H1 (cell line): ENCODE results near the gene TEX38. TPM values are rescaled to one million over a fixed set of nuclear protein-coding genes. Genes with fewer than 3 reads are reported as not detected.

Experiments
- CTCF ChIA-PET: fragments of 300-600 bp; sonication (Branson Sonifier 250); formaldehyde crosslinking; loops from one replicate; lab custom pipeline; 2021; ENCODE audit not compliant: partially characterized antibody; lab: Charles Lee
- POLR2A ChIA-PET: fragments of 300-600 bp; sonication (Branson Sonifier 250); formaldehyde crosslinking; loops from one replicate; lab custom pipeline; 2021; ENCODE audit warnings: inconsistent platforms; ENCODE audit not compliant: partially characterized antibody; lab: Charles Lee
- DNase-seq, 2 experiments: peaks; one replicate each; pipeline versions ENCODE4 v3.0.0 to v3.0.0-alpha.2; 2010 to 2022; ENCODE audit warnings: low spot score in 2 of 2, low read depth in 1 of 2, mixed read lengths in 1 of 2
- FAIRE-seq: peaks from 2 replicates; lab custom pipeline; 2011; peaks lifted over from hg19 to GRCh38; lab: Jason Lieb, UNC
- H2AFZ ChIP-seq: 2 replicates; pipeline ENCODE4 v1.8.1; 2012; ENCODE audit warnings: low read length, inconsistent platforms
- H2AK5ac ChIP-seq: 2 replicates; pipeline ENCODE4 v1.6.1; 2013; ENCODE audit warnings: low read depth, low read length
- H2BK120ac ChIP-seq: replicated peaks from 2 replicates; pipeline ENCODE3; 2013; ENCODE audit warnings: low read depth, low read length, inconsistent platforms
- H2BK12ac ChIP-seq: 2 replicates; pipeline ENCODE4 v1.6.1; 2013; ENCODE audit warnings: low read depth, low read length
- H2BK15ac ChIP-seq: 2 replicates; pipeline ENCODE4 v1.6.1; 2013; ENCODE audit warnings: low read length
- H2BK20ac ChIP-seq: 2 replicates; pipeline ENCODE4 v1.6.1; 2013; ENCODE audit warnings: low read length
- H2BK5ac ChIP-seq: 2 replicates; pipeline ENCODE4 v1.6.1; 2013; ENCODE audit warnings: low read depth, low read length
- H3K14ac ChIP-seq: 2 replicates; pipeline ENCODE4 v1.6.1; 2013; ENCODE audit warnings: inconsistent platforms; ENCODE audit not compliant: insufficient read length
- H3K18ac ChIP-seq: 2 replicates; pipeline ENCODE4 v1.6.1; 2013; ENCODE audit warnings: low read length; ENCODE audit errors: extremely low read depth
- H3K23ac ChIP-seq: 2 replicates; pipeline ENCODE4 v1.6.1; 2013; ENCODE audit warnings: inconsistent platforms; ENCODE audit not compliant: insufficient read length
- H3K23me2 ChIP-seq: 2 replicates; pipeline ENCODE4 v1.6.1; 2013; ENCODE audit warnings: low read depth, low read length
- H3K27ac ChIP-seq: 2 replicates; pipeline ENCODE4 v1.6.1; 2011; ENCODE audit warnings: low read depth, low read length, inconsistent platforms
- H3K27me3 ChIP-seq, 4 experiments: replicated peaks in 1 of 4; 1 replicate in 1 of 4; 2 replicates in 3 of 4; pipeline versions ENCODE4 v1.6.1 to v1.8.1; 2011 to 2013; ENCODE audit warnings: low read length in 3 of 4, mild to moderate bottlenecking in 3 of 4, inconsistent platforms in 2 of 4, mixed read lengths in 2 of 4, moderate library complexity in 1 of 4; ENCODE audit not compliant: control insufficient read depth in 3 of 4, insufficient read depth in 3 of 4; ENCODE audit errors: extremely low read depth in 1 of 4
- H3K36me3 ChIP-seq, 4 experiments: 2 replicates each; pipeline versions ENCODE4 v1.6.1 to v1.8.1; 2011 to 2013; ENCODE audit warnings: mild to moderate bottlenecking in 4 of 4, low read length in 3 of 4, moderate library complexity in 2 of 4, control low read depth in 1 of 4, inconsistent platforms in 1 of 4; ENCODE audit not compliant: insufficient read depth in 4 of 4, control insufficient read depth in 2 of 4
- H3K4ac ChIP-seq: replicated peaks from 2 replicates; pipeline ENCODE3; 2013; ENCODE audit warnings: low read length, low read depth, mixed read lengths, inconsistent platforms; ENCODE audit not compliant: insufficient read length
- H3K4me1 ChIP-seq, 4 experiments: replicated peaks in 1 of 4; 1 replicate in 1 of 4; 2 replicates in 3 of 4; pipeline versions ENCODE4 v1.6.1 to v1.8.1; 2011 to 2013; ENCODE audit warnings: low read length in 3 of 4, inconsistent platforms in 2 of 4, mixed read lengths in 1 of 4; ENCODE audit not compliant: insufficient read depth in 4 of 4, control insufficient read depth in 3 of 4
- H3K4me2 ChIP-seq, 2 experiments: 2 replicates each; pipeline versions ENCODE4 v1.6.1 to v1.8.1; 2011 to 2013; ENCODE audit warnings: low read depth in 2 of 2, low read length in 2 of 2, control low read depth in 1 of 2, inconsistent platforms in 1 of 2, mild to moderate bottlenecking in 1 of 2; ENCODE audit not compliant: insufficient read depth in 1 of 2
- H3K4me3 ChIP-seq, 4 experiments: fragments of 200-600, 300-600 bp in 1 of 4; sonication (generic), shearing (Covaris generic), sonication (Bioruptor Twin) in 1 of 4; 2 replicates each; pipeline versions ENCODE4 v1.5.1 to v1.8.1; 2011 to 2016; ENCODE audit warnings: low read length in 4 of 4, low read depth in 3 of 4, control low read depth in 2 of 4, inconsistent platforms in 2 of 4, mild to moderate bottlenecking in 2 of 4, mixed read lengths in 1 of 4, moderate library complexity in 1 of 4; ENCODE audit not compliant: insufficient read depth in 2 of 4; ENCODE audit errors: extremely low read depth in 1 of 4
- H3K56ac ChIP-seq: replicated peaks from 2 replicates; pipeline ENCODE3; 2013; ENCODE audit warnings: low read depth, mild to moderate bottlenecking, mixed read lengths, low read length, inconsistent platforms; ENCODE audit not compliant: insufficient read length
- H3K79me1 ChIP-seq: 2 replicates; pipeline ENCODE4 v1.6.1; 2013; ENCODE audit warnings: low read depth, low read length, control low read depth
- H3K79me2 ChIP-seq, 2 experiments: 2 replicates each; pipeline versions ENCODE4 v1.6.1 to v1.8.1; 2012 to 2013; ENCODE audit warnings: low read length in 2 of 2, mild to moderate bottlenecking in 2 of 2, inconsistent platforms in 1 of 2; ENCODE audit not compliant: insufficient read depth in 2 of 2, control insufficient read depth in 1 of 2
- H3K9ac ChIP-seq, 4 experiments: replicated peaks in 1 of 4; 1 replicate in 1 of 4; 2 replicates in 3 of 4; pipeline versions ENCODE4 v1.6.1 to v1.8.1; 2011 to 2013; ENCODE audit warnings: low read depth in 3 of 4, low read length in 3 of 4, control low read depth in 2 of 4, mild to moderate bottlenecking in 2 of 4, moderate library complexity in 2 of 4, inconsistent platforms in 1 of 4; ENCODE audit errors: extremely low read depth in 1 of 4
- H3K9me3 ChIP-seq, 2 experiments: 2 replicates each; pipeline versions ENCODE4 v1.6.1 to v1.8.1; 2012 to 2013; ENCODE audit warnings: mild to moderate bottlenecking in 2 of 2, moderate library complexity in 2 of 2, control low read depth in 1 of 2, inconsistent platforms in 1 of 2, low read depth in 1 of 2, low read length in 1 of 2, mixed read lengths in 1 of 2; ENCODE audit not compliant: insufficient read depth in 2 of 2
- H4K20me1 ChIP-seq, 2 experiments: replicated peaks in 1 of 2; 2 replicates each; pipeline versions ENCODE3 to v1.8.1; 2011 to 2013; ENCODE audit warnings: inconsistent platforms in 2 of 2, low read length in 2 of 2, mild to moderate bottlenecking in 1 of 2; ENCODE audit not compliant: insufficient read depth in 2 of 2, control insufficient read depth in 1 of 2
- H4K5ac ChIP-seq: 2 replicates; pipeline ENCODE4 v1.6.1; 2013; ENCODE audit warnings: low read length, low read depth, mixed read lengths, inconsistent platforms; ENCODE audit not compliant: insufficient read length
- H4K8ac ChIP-seq: 2 replicates; pipeline ENCODE4 v1.8.0; 2013; ENCODE audit warnings: mild to moderate bottlenecking, moderate library complexity, low read length, inconsistent platforms; ENCODE audit not compliant: insufficient read depth; ENCODE audit errors: extremely low read depth
- H4K91ac ChIP-seq: replicated peaks from 2 replicates; pipeline ENCODE3; 2013; ENCODE audit warnings: low read length, mixed read lengths, inconsistent platforms; ENCODE audit not compliant: insufficient read length
- GABPA ChIP-seq: IDR thresholded peaks from 2 replicates; pipeline ENCODE4 v1.6.1; 2011; ENCODE audit warnings: mild to moderate bottlenecking, low read length, moderate library complexity, borderline replicate concordance; ENCODE audit not compliant: insufficient read depth
- KDM1A ChIP-seq: fragments of 200-600, 300-600 bp; sonication (generic); IDR thresholded peaks from 2 replicates; pipeline ENCODE4 v1.7.1; 2016; ENCODE audit warnings: mild to moderate bottlenecking, low read length, borderline replicate concordance
- SAP30 ChIP-seq: fragments of 300-600 bp; sonication (generic); IDR thresholded peaks from 2 replicates; pipeline ENCODE4 v1.7.1; 2012; ENCODE audit warnings: low read length, moderate library complexity, mild to moderate bottlenecking, inconsistent platforms; ENCODE audit not compliant: insufficient read depth, insufficient replicate concordance
- TAF1 ChIP-seq: IDR thresholded peaks from 2 replicates; pipeline ENCODE4 v1.6.1; 2011; ENCODE audit warnings: mild to moderate bottlenecking, low read depth, low read length
- TBP ChIP-seq: IDR thresholded peaks from 2 replicates; pipeline ENCODE4 v1.6.1; 2011; ENCODE audit warnings: low read depth, low read length, improper control_type of control experiment
- TCF12 ChIP-seq: IDR thresholded peaks from 2 replicates; pipeline ENCODE4 v1.6.1; 2011; ENCODE audit warnings: low read depth, mild to moderate bottlenecking, low read length
- WGBS, 2 experiments: shearing (Covaris generic) in 1 of 2; methylation state at CpG; one replicate each; pipeline versions ENCODE4 v1.1.6 to v1.1.7; 2013 to 2015; ENCODE audit warnings: low lambda C conversion rate in 2 of 2, mixed read lengths in 2 of 2, inconsistent platforms in 1 of 2, low coverage in 1 of 2, missing lambda C conversion rate in 1 of 2; ENCODE audit not compliant: insufficient replicate concordance in 2 of 2, insufficient coverage in 1 of 2, insufficient read length in 1 of 2; ENCODE audit errors: extremely low coverage in 1 of 2, missing lambda C conversion rate in 1 of 2; 5-methylcytosine and 5-hydroxymethylcytosine counted together
- polyA plus RNA-seq, 7 experiments: library from polyadenylated mRNA; depleted of rRNA in 3 of 7; stranded (reverse) in 5 of 7; unstranded in 2 of 7; fragments of >200 nt in 5 of 7; fragments of 200-250 nt in 2 of 7; gene quantifications; 1 replicate in 5 of 7; 2 replicates in 1 of 7; 4 replicates in 1 of 7; pipeline versions ENCODE4 v1.2.1 to v1.2.3, GENCODE V29; 2011 to 2013; ENCODE audit warnings: missing spikeins in 2 of 7, mixed read lengths in 2 of 7
- total RNA-seq: library from RNA; stranded (reverse); fragmentation: NEBNext Ultra II Directional; extraction: Animal tissue kit (Norgen Biotek cat#: 25700); gene quantifications from 2 replicates; pipeline ENCODE4 v1.2.1, GENCODE V29; 2021

The TEX38 gene
- total and polyA plus RNA-seq, 2 of the 8 experiments (the other 6 are each of a cell fraction or from before 2014, with no cell fraction given), result 0.33 TPM; not detected in 1

- no peak overlapping the region for H3K4me3 ChIP-seq
These were observed 34.1 kb upstream of the TEX38 start for GRCh38 chr1:46637444-46638083.

More at GRCh38 chr1:46637444-46638083, 34.1 kb upstream of the TEX38 start:
- H3K36me3 ChIP-seq, result peaks cover 0 to 21% (median 8%) of the 10 kb centered on the region in 4 experiments; a peak in 6 of 8 replicates
- H3K9ac ChIP-seq, result no peak overlapping the region
- H2BK20ac ChIP-seq, result no peak overlapping the region
- no peak overlapping the region for H4K91ac ChIP-seq
- H3K23me2 ChIP-seq, result no peaks in the 10 kb centered on the region
- CTCF ChIA-PET, result interaction anchor here (0.7 to 10.9 kb wide), 2 partner anchors 18 to 92 kb away, joined by 4 to 78 read pairs; partner anchors contain the start of gene MOB3C
- H2BK5ac ChIP-seq, result no peak overlapping the region
- H3K79me1 ChIP-seq, result no peaks in the 10 kb centered on the region
- H4K20me1 ChIP-seq, result no peaks in the 10 kb centered on the region
- no peaks in the 10 kb centered on the region for H3K9me3 ChIP-seq
- TF ChIP-seq GABPA (no peak), TAF1 (no peak), TBP (no peak), SAP30 (no peak), TCF12 (no peak), KDM1A (no peak)
- H3K18ac ChIP-seq, result no peak overlapping the region
- DNase-seq (no peak), FAIRE-seq (no peak)
- H2BK15ac ChIP-seq, result no peak overlapping the region
- no peak overlapping the region for H3K23ac ChIP-seq
- no peak overlapping the region for H4K5ac ChIP-seq
- H3K79me2 ChIP-seq, result no peaks in the 10 kb centered on the region
- H2BK12ac ChIP-seq, result no peak overlapping the region
- no peak overlapping the region for H2BK120ac ChIP-seq
- no peak overlapping the region for H3K14ac ChIP-seq
- no peak overlapping the region for H3K4me2 ChIP-seq
- H4K8ac ChIP-seq, result no peak overlapping the region
- POLR2A ChIA-PET, result interaction anchor here (1.4 kb wide), 1 partner anchor 13 kb away, joined by 5 read pairs; no protein-coding TSS in a partner anchor
- H3K4me1 ChIP-seq, result no peaks in the 10 kb centered on the region
- 42% methylated on average over 2 of the region's 2 CpGs; no CpG with 5 or more reads in 1 of the 2 experiments for WGBS, 2 experiments
- no peak overlapping the region for H2AK5ac ChIP-seq
- H3K56ac ChIP-seq, result no peak overlapping the region
- no peak overlapping the region for H2AFZ ChIP-seq
- no peaks in the 10 kb centered on the region for H3K27me3 ChIP-seq
- H3K4ac ChIP-seq, result no peak overlapping the region
- no peak overlapping the region for H3K27ac ChIP-seq
